AG09319 (cell line): ENCODE results near the gene SUFU.

Source experiments
- DNase-seq: peaks from one replicate; pipeline ENCODE4 v3.0.0-alpha.2; 2010; ENCODE audit warnings: low read depth; ENCODE audit errors: extremely low read depth
- TF ChIP-seq, protein P1 (sequence below): IDR thresholded peaks from 2 replicates; pipeline ENCODE4 v1.5.1; 2011; ENCODE audit warnings: low read depth, mild to moderate bottlenecking, inconsistent platforms, low read length, moderate library complexity

SUFU gene

GRCh38 chr10:102599565-102600327, 96.0 kb downstream of the SUFU start:
- TF ChIP-seq, protein P1, sequence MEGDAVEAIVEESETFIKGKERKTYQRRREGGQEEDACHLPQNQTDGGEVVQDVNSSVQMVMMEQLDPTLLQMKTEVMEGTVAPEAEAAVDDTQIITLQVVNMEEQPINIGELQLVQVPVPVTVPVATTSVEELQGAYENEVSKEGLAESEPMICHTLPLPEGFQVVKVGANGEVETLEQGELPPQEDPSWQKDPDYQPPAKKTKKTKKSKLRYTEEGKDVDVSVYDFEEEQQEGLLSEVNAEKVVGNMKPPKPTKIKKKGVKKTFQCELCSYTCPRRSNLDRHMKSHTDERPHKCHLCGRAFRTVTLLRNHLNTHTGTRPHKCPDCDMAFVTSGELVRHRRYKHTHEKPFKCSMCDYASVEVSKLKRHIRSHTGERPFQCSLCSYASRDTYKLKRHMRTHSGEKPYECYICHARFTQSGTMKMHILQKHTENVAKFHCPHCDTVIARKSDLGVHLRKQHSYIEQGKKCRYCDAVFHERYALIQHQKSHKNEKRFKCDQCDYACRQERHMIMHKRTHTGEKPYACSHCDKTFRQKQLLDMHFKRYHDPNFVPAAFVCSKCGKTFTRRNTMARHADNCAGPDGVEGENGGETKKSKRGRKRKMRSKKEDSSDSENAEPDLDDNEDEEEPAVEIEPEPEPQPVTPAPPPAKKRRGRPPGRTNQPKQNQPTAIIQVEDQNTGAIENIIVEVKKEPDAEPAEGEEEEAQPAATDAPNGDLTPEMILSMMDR: no peak
- no peak for DNase-seq

DNA sequence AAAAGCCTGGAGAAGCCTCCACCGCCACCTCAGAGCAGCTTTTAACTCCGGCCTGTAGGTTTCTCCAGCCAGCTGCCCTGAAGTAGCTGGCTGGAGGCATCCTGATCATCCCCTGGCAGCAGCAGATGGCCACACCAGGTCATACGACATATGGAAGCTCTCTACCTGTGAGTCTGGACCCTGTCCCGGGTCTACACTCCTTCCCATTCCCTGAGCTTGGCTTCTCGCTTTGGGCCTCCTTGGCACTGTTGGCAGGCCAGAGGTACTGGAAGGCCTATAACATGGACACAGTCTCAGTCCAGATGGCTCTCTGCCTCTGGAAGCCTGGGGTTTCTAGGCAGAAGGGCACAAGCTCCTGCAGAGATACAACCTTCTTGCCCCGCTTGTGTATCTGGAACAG, 97.0 kb downstream of the SUFU start:
- no peak for DNase-seq
- TF ChIP-seq, protein P1: no peak

DNA sequence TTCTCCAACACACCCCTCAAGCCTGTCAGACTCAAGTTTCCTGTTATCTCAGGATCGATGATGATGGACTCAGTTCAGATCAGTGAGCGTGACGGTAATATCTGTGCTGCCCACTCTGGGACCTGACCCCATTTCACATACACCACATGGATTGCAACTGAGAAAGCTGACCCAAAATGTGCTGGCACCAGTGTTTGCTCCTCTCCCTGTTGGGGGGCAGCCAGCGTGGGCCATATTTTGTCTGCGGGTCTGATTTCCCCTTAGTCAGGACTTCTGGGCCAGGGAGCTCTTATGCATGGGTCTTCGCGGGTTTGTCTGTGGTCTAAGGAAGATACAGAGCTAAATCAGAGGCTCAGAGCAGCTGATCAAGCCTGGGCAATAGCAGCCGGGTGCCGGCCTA, 97.9 kb downstream of the SUFU start:
- no peak for DNase-seq
- TF ChIP-seq, protein P1: no peak

DNA sequence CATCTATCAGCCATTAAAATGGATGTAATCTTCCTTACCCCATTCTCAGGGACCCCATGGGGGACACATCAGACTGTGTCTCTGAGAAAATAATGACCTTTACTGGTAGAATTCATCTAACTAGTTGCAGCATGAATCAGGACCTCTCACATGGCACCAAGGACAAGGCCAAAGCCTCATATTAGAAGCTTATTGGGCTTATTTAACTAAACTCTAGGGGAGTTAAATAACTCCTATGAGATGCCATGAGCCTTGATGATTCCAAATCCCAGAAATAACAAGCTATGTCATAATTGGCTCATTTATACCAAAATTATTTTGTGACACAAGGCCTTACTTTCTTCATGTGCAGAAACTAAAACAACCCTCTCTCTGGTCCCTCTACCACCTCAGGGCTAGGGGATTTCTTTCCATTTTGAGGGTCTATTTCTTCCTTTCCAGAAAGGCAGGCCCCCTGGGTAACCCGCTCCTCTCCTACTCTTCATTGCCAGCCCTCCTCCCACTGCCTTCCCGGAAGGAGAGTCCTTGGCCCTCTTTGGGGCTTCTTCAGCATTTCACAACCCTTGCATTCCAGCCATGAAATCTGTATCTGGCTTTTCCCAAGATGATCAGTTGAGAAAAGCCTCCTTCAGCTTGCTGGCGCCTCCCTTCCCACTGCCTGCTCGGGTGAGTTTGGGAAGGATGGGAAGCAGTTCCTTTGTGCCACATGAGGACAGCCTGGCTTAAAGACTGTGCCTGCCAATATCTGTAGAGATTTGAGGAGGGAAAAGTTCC, 98.7 kb downstream of the SUFU start:
- DNase-seq: no peak
- TF ChIP-seq, protein P1: no peak

GRCh38 chr10:102603946-102604345, 100.2 kb downstream of the SUFU start:
- TF ChIP-seq, protein P1: no peak
- no peak for DNase-seq

- no peak for DNase-seq
- TF ChIP-seq, protein P1: no peak
These were observed 100.7 kb downstream of the SUFU start for GRCh38 chr10:102604439-102604841.

GRCh38 chr10:102605712-102606111, 101.9 kb downstream of the SUFU start:
- TF ChIP-seq, protein P1: no peak
- no peak for DNase-seq
